A549 (cell line): ENCODE data around the gene SMPD1. TPM values are rescaled to one million over a fixed set of nuclear protein-coding genes. Genes with fewer than 3 reads are reported as not detected.
A peak's percentile ranks its signal among the peaks of the same experiment; 100 is the strongest.

Source experiments
- ATAC-seq, 2 experiments: fragments of 200-7000 bp in 1 of 2; fragments of >200 bp in 1 of 2; cut with Nextera tagmentation in 1 of 2; cut with Tn5 transposase in 1 of 2; 3 replicates each; pipeline versions ENCODE4 v1.8.0 to v1.9.1; 2018 to 2020; ENCODE audit warnings: mild to moderate bottlenecking in 1 of 2, moderate library complexity in 1 of 2
- CTCF ChIA-PET: fragments of 300-600 bp; sonication (Branson Sonifier 250); formaldehyde crosslinking; extraction: SDS; loops from one replicate; lab custom pipeline; 2021; ENCODE audit warnings: antibody characterized with exemption, inconsistent platforms; lab: Yijun Ruan, JAX
- POLR2A ChIA-PET: fragments of 350-600 bp; formaldehyde crosslinking; extraction: SDS; loops from one replicate; lab custom pipeline; 2021; ENCODE audit warnings: antibody characterized with exemption, inconsistent platforms; lab: Yijun Ruan, JAX
- DNase-seq, 2 experiments: peaks; one replicate each; pipeline versions ENCODE4 v3.0.0 to v3.0.0-alpha.2; 2011 to 2016; ENCODE audit warnings: low read depth in 1 of 2, low spot score in 1 of 2
- FAIRE-seq: peaks from 2 replicates; lab custom pipeline; 2011; peaks lifted over from hg19 to GRCh38; lab: Jason Lieb, UNC
- H3K27ac ChIP-seq, 2 experiments: fragments of >200 bp; sonication (Bioruptor Twin); formaldehyde crosslinking; 3 replicates each; pipeline ENCODE4 v1.5.1; 2016 to 2017
- H3K4me1 ChIP-seq: fragments of >200 bp; sonication (Bioruptor Twin); formaldehyde crosslinking; 3 replicates; pipeline ENCODE4 v1.6.1; 2016
- H3K4me2 ChIP-seq: fragments of >200 bp; sonication (Bioruptor Twin); formaldehyde crosslinking; 3 replicates; pipeline ENCODE4 v1.6.1; 2016
- H3K4me3 ChIP-seq: fragments of >200 bp; sonication (Bioruptor Twin); formaldehyde crosslinking; 3 replicates; pipeline ENCODE4 v1.5.1; 2016
- H3K9me3 ChIP-seq: fragments of >200 bp; sonication (Bioruptor Twin); formaldehyde crosslinking; 3 replicates; pipeline ENCODE4 v1.6.1; 2016
- ATOH8 ChIP-seq: fragments of 250-450 bp; sonication (Bioruptor Pico); IDR thresholded peaks from 2 replicates; pipeline ENCODE4 v1.5.0; 2020; ENCODE audit warnings: low read depth, mild to moderate bottlenecking, moderate library complexity
- BHLHE40 ChIP-seq: IDR thresholded peaks from 2 replicates; pipeline ENCODE4 v1.6.1; 2012; ENCODE audit warnings: low read depth, low read length, inconsistent platforms
- CTCF ChIP-seq: fragments of >200 bp; sonication (Bioruptor Twin); formaldehyde crosslinking; IDR thresholded peaks from 3 replicates; pipeline ENCODE4 v1.5.1; 2016
- ELK1 ChIP-seq: fragments of 150-350 bp; IDR thresholded peaks from 2 replicates; pipeline ENCODE4 v1.6.1; 2014; ENCODE audit warnings: low read depth, mild to moderate bottlenecking, low read length
- EP300 ChIP-seq, 2 experiments: fragments of >200 bp; sonication (Bioruptor Twin); formaldehyde crosslinking; IDR thresholded peaks; 2 replicates in 1 of 2; 3 replicates in 1 of 2; pipeline ENCODE4 v1.6.1; 2016 to 2017
- GATA3 ChIP-seq: IDR thresholded peaks from 2 replicates; pipeline ENCODE4 v1.6.1; 2012; ENCODE audit warnings: borderline replicate concordance
- HES2 ChIP-seq: fragments of >200 bp; sonication (Bioruptor Twin); formaldehyde crosslinking; IDR thresholded peaks from 2 replicates; pipeline ENCODE4 v1.6.1; 2016
- HOXA7 ChIP-seq: fragments of 250-450 bp; sonication (Bioruptor Pico); IDR thresholded peaks from 2 replicates; pipeline ENCODE4 v1.5.0; 2020; ENCODE audit warnings: mild to moderate bottlenecking, moderate library complexity
- KDM5A ChIP-seq: fragments of 200-600 bp; sonication (generic); IDR thresholded peaks from 2 replicates; pipeline ENCODE4 v1.6.1; 2016; ENCODE audit warnings: antibody characterized with exemption, mild to moderate bottlenecking
- MAFK ChIP-seq: fragments of 450-650 bp; IDR thresholded peaks from 2 replicates; pipeline ENCODE4 v1.6.1; 2014; ENCODE audit not compliant: partially characterized antibody
- MYC ChIP-seq: IDR thresholded peaks from 2 replicates; pipeline ENCODE4 v1.6.1; 2012; ENCODE audit warnings: mild to moderate bottlenecking, inconsistent platforms, low read length, improper control_type of control experiment, borderline replicate concordance
- NFE2L2 ChIP-seq: fragments of 150-350 bp; conservative IDR thresholded peaks from 2 replicates; pipeline ENCODE4 v1.6.1; 2014; ENCODE audit warnings: low read length
- PHF8 ChIP-seq: fragments of 200-600 bp; sonication (generic); IDR thresholded peaks from 2 replicates; pipeline ENCODE4 v1.6.1; 2016; ENCODE audit warnings: low read depth, mild to moderate bottlenecking, antibody characterized with exemption, moderate library complexity, borderline replicate concordance
- RARB ChIP-seq: fragments of 250-450 bp; sonication (Bioruptor Pico); IDR thresholded peaks from 2 replicates; pipeline ENCODE4 v1.8.0; 2021; ENCODE audit warnings: mild to moderate bottlenecking, moderate library complexity
- RCOR1 ChIP-seq: fragments of 150-350 bp; IDR thresholded peaks from 2 replicates; pipeline ENCODE4 v1.6.1; 2014; ENCODE audit warnings: antibody characterized with exemption, low read length, low read depth
- REST ChIP-seq: fragments of 200-600 bp; sonication (generic); IDR thresholded peaks from 2 replicates; pipeline ENCODE4 v1.6.1; 2016; ENCODE audit warnings: antibody characterized with exemption, mild to moderate bottlenecking, moderate library complexity
- SMC3 ChIP-seq: fragments of >200 bp; sonication (Bioruptor Twin); formaldehyde crosslinking; IDR thresholded peaks from 3 replicates; pipeline ENCODE4 v1.6.1; 2018; ENCODE audit warnings: inconsistent platforms
- TFCP2L1 ChIP-seq: fragments of 250-450 bp; sonication (Bioruptor Pico); IDR thresholded peaks from 2 replicates; pipeline ENCODE4 v1.5.0; 2021; ENCODE audit warnings: mild to moderate bottlenecking
- TP53 ChIP-seq: fragments of 250-450 bp; sonication (Bioruptor Pico); IDR thresholded peaks from 2 replicates; pipeline ENCODE4 v1.5.0; 2021; ENCODE audit warnings: mild to moderate bottlenecking, moderate library complexity
- ZC3H11A ChIP-seq: fragments of 450-650 bp; IDR thresholded peaks from 2 replicates; pipeline ENCODE4 v1.6.1; 2014; ENCODE audit warnings: antibody characterized with exemption, mild to moderate bottlenecking
- ZSCAN20 ChIP-seq: fragments of 250-450 bp; sonication (Bioruptor Pico); IDR thresholded peaks from 2 replicates; pipeline ENCODE4 v1.8.0; 2022; ENCODE audit warnings: mild to moderate bottlenecking, moderate library complexity
- WGBS: methylation state at CpG from one replicate; pipeline ENCODE4 v1.1.6; 2017; ENCODE audit errors: missing lambda C conversion rate; 5-methylcytosine and 5-hydroxymethylcytosine counted together
- polyA plus RNA-seq, 4 experiments: library from polyadenylated mRNA; depleted of rRNA in 3 of 4; stranded (reverse); fragments of >200 nt; fragmentation: RNase III in 1 of 4; extraction: RNeasy Plus Mini Kit Qiagen cat#74134 plus additional on column Dnase treatment in 1 of 4; gene quantifications; 2 replicates in 3 of 4; 3 replicates in 1 of 4; pipeline ENCODE4 v1.2.3, GENCODE V29; 2011 to 2017

The SMPD1 gene
- polyA plus RNA-seq, 2 of the 4 experiments (the other 2 are of a cell fraction) = 5.1 to 6.8 TPM

GRCh38 chr11:6417907-6418556 lies 27.8 kb downstream of the SMPD1 start:
- no peak for TF ChIP-seq REST
- no peak for TF ChIP-seq ZC3H11A
- TF ChIP-seq EP300 (IDR thresholded peaks at IDR 0.05) = no peak
- no peak for TF ChIP-seq MYC
- no peak for TF ChIP-seq CTCF
- no peak for TF ChIP-seq RCOR1
- no peak for TF ChIP-seq MAFK
- no peak for TF ChIP-seq BHLHE40
- no peak for TF ChIP-seq GATA3
- TF ChIP-seq ELK1 = no peak
- TF ChIP-seq NFE2L2 = no peak
- no peak for TF ChIP-seq ZSCAN20 (CRISPR knock-in tag)
- TF ChIP-seq HES2 = no peak
- TF ChIP-seq RARB (CRISPR knock-in tag) = no peak
- no peak for TF ChIP-seq SMC3
- TF ChIP-seq TP53 (CRISPR knock-in tag) = no peak
- no peak for TF ChIP-seq HOXA7 (CRISPR knock-in tag)
- no peak for TF ChIP-seq KDM5A
- TF ChIP-seq TFCP2L1 (CRISPR knock-in tag) = no peak
- Histone ChIP-seq H3K4me1 (peaks cover 6% of the 10 kb centered on the region), H3K27ac (peak overlapping the region; percentile 85 to 95; a peak in 4 of 6 replicates), H3K9me3 (no peaks in the 10 kb centered on the region), H3K4me2 (peak overlapping the region; percentile 76), H3K4me3 (peak overlapping the region; percentile 74)
- ChIA-PET POLR2A (interaction anchor here (1.1 to 1.7 kb wide), 2 partner anchors 34 to 39 kb away, joined by 4 to 10 read pairs; no protein-coding TSS in a partner anchor), CTCF (interaction anchor here (1.0 to 2.8 kb wide), 5 partner anchors 8 to 55 kb away, joined by 3 to 10 read pairs (median 4); no protein-coding TSS in a partner anchor)
- no peak for FAIRE-seq
- ATAC-seq = peak; percentile 5 to 52; a peak in 3 of 6 replicates
- WGBS = 91% methylated on average over 7 of the region's 7 CpGs
- no peak for DNase-seq

GRCh38 chr11:6418557-6419008 lies 28.3 kb downstream of the SMPD1 start:
- peak overlapping the region; percentile 85 to 95 for H3K27ac ChIP-seq
- peaks cover 6% of the 10 kb centered on the region for H3K4me1 ChIP-seq
- ATAC-seq (peak; percentile 57 to 62), FAIRE-seq (no peak), DNase-seq (no peak)
- no peaks in the 10 kb centered on the region for H3K9me3 ChIP-seq
- ChIA-PET POLR2A (interaction anchor here (0.6 to 2.0 kb wide), 21 partner anchors 8 to 265 kb away, joined by 3 to 26 read pairs (median 4); partner anchors contain the start of genes ARFIP2, MRPL17, SMPD1 and TIMM10B), CTCF (interaction anchor here (0.6 to 2.8 kb wide), 9 partner anchors 8 to 54 kb away, joined by 3 to 10 read pairs (median 4); partner anchors contain the start of gene HPX)
- TF ChIP-seq ATOH8 (CRISPR knock-in tag) = no peak
- TF ChIP-seq PHF8 = 0 out of 2 replicates have a peak, but pooled peaks have one; percentile 58
- peak overlapping the region; percentile 74 for H3K4me3 ChIP-seq
- 89% methylated on average over 3 of the region's 38 CpGs for WGBS
- peak overlapping the region; percentile 76 for H3K4me2 ChIP-seq
